ENCODE measurements around the gene CER1. TPM values are rescaled to one million over a fixed set of nuclear protein-coding genes. Genes with fewer than 3 reads are reported as not detected.

CER1 gene
- total RNA-seq, 1 donor = not detected

DNA sequence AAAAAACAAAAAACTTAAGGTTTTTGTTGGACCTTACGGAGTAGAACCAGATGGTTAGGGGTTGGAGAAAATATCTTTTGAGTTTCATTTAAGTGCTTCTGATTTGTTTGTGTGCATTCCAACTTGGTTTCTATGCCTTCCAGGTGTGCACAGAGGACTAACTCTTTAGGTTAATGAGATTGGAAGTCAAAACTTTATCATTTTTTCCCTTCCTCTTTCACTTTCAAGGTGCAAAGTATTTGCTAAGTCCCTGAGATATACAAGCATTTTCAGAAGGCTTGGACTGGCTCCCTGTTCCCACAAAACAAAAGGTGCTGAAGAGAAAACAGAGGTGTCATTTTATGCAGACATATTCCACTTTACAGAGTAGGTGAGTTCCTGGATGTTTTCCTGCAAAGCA lies 30.3 kb upstream of the CER1 start:
- H3K4me2 ChIP-seq (ENCODE audit: insufficient read depth, low read length) = no peak overlapping the region
- H3K79me2 ChIP-seq (ENCODE audit: insufficient read depth, low read length) = no peaks in the 10 kb centered on the region
- no peaks in the 10 kb centered on the region for H4K20me1 ChIP-seq (ENCODE audit: insufficient read depth, low read length)
- no peaks in the 10 kb centered on the region for H3K36me3 ChIP-seq (ENCODE audit: insufficient read depth, low read length)
- no peak overlapping the region for H3K27ac ChIP-seq (ENCODE audit: low read depth, low read length)
- no peaks in the 10 kb centered on the region for H3K9me3 ChIP-seq (ENCODE audit: low read depth, low read length)
- no peak for DNase-seq (ENCODE audit: insufficient read length, low spot score, missing footprints)
- no peak overlapping the region for H2AFZ ChIP-seq (ENCODE audit: low read length)
- H3K4me1 ChIP-seq (ENCODE audit: insufficient read depth, low read length) = no peaks in the 10 kb centered on the region
- no peak overlapping the region for H3K4me3 ChIP-seq (ENCODE audit: insufficient read depth, low read length)
- no peak for TF ChIP-seq CTCF (IDR thresholded peaks at IDR 0.05; ENCODE audit: extremely low read depth, low read depth, low read length)
- H3K27me3 ChIP-seq (ENCODE audit: insufficient read depth, low read length) = no peaks in the 10 kb centered on the region

GRCh38 chr9:14752271-14752670 lies 29.7 kb upstream of the CER1 start:
- Histone ChIP-seq H3K9me3 (ENCODE audit: low read depth, low read length) (no peaks in the 10 kb centered on the region), H2AFZ (ENCODE audit: low read length) (no peak overlapping the region), H3K36me3 (ENCODE audit: insufficient read depth, low read length) (no peaks in the 10 kb centered on the region), H3K27me3 (ENCODE audit: insufficient read depth, low read length) (no peaks in the 10 kb centered on the region), H3K4me2 (ENCODE audit: insufficient read depth, low read length) (no peak overlapping the region), H3K79me2 (ENCODE audit: insufficient read depth, low read length) (no peaks in the 10 kb centered on the region), H3K4me1 (ENCODE audit: insufficient read depth, low read length) (no peaks in the 10 kb centered on the region), H4K20me1 (ENCODE audit: insufficient read depth, low read length) (no peaks in the 10 kb centered on the region), H3K4me3 (ENCODE audit: insufficient read depth, low read length) (no peak overlapping the region), H3K27ac (ENCODE audit: low read depth, low read length) (no peak overlapping the region)
- DNase-seq (ENCODE audit: insufficient read length, low spot score, missing footprints) = no peak
- no peak for TF ChIP-seq CTCF (IDR thresholded peaks at IDR 0.05; ENCODE audit: extremely low read depth, low read depth, low read length)

DNA sequence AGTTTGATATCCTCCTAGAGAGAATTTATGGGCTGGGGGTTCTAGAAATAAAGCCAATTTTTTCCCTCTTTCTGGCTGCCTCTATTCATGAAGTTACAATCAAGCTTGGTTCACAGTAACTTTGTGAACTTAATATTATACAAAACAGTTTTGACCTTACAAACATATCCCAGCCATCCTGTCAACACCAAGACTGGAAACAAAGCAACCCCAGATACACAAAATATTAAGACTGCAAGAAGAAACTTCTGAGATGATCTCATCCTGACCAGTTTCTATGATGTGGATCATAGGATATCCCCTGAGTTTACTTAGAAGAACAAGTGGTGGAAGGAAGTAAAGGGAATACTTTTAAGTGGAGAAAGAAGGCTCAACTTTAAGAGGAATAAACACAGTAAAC lies 28.3 kb upstream of the CER1 start:
- Histone ChIP-seq H3K4me1 (ENCODE audit: insufficient read depth, low read length) (no peaks in the 10 kb centered on the region), H3K79me2 (ENCODE audit: insufficient read depth, low read length) (no peaks in the 10 kb centered on the region), H3K27ac (ENCODE audit: low read depth, low read length) (no peak overlapping the region), H3K27me3 (ENCODE audit: insufficient read depth, low read length) (no peaks in the 10 kb centered on the region), H3K36me3 (ENCODE audit: insufficient read depth, low read length) (no peaks in the 10 kb centered on the region), H3K4me3 (ENCODE audit: insufficient read depth, low read length) (no peak overlapping the region), H2AFZ (ENCODE audit: low read length) (no peak overlapping the region), H3K4me2 (ENCODE audit: insufficient read depth, low read length) (no peak overlapping the region), H4K20me1 (ENCODE audit: insufficient read depth, low read length) (no peaks in the 10 kb centered on the region), H3K9me3 (ENCODE audit: low read depth, low read length) (no peaks in the 10 kb centered on the region)
- no peak for DNase-seq (ENCODE audit: insufficient read length, low spot score, missing footprints)
- no peak for TF ChIP-seq CTCF (IDR thresholded peaks at IDR 0.05; ENCODE audit: extremely low read depth, low read depth, low read length)

- Histone ChIP-seq H3K79me2 (ENCODE audit: insufficient read depth, low read length) (no peaks in the 10 kb centered on the region), H3K27me3 (ENCODE audit: insufficient read depth, low read length) (no peaks in the 10 kb centered on the region), H3K4me2 (ENCODE audit: insufficient read depth, low read length) (no peak overlapping the region), H3K4me3 (ENCODE audit: insufficient read depth, low read length) (no peak overlapping the region), H2AFZ (ENCODE audit: low read length) (no peak overlapping the region), H3K36me3 (ENCODE audit: insufficient read depth, low read length) (no peaks in the 10 kb centered on the region), H4K20me1 (ENCODE audit: insufficient read depth, low read length) (no peaks in the 10 kb centered on the region), H3K4me1 (ENCODE audit: insufficient read depth, low read length) (no peaks in the 10 kb centered on the region), H3K27ac (ENCODE audit: low read depth, low read length) (no peak overlapping the region), H3K9me3 (ENCODE audit: low read depth, low read length) (no peaks in the 10 kb centered on the region)
- no peak for DNase-seq (ENCODE audit: insufficient read length, low spot score, missing footprints)
- TF ChIP-seq CTCF (IDR thresholded peaks at IDR 0.05; ENCODE audit: extremely low read depth, low read depth, low read length) = no peak
Measured at GRCh38 chr9:14749741-14750211, 27.2 kb upstream of the CER1 start.

Data from osteoblast (primary cell).